Measurements from ENCODE around the gene SLC18A3. TPM values are rescaled to one million over a fixed set of nuclear protein-coding genes. Genes with fewer than 3 reads are reported as not detected.

SLC18A3 gene
- total RNA-seq, 1 donor from 2014 or later, result not detected

DNA sequence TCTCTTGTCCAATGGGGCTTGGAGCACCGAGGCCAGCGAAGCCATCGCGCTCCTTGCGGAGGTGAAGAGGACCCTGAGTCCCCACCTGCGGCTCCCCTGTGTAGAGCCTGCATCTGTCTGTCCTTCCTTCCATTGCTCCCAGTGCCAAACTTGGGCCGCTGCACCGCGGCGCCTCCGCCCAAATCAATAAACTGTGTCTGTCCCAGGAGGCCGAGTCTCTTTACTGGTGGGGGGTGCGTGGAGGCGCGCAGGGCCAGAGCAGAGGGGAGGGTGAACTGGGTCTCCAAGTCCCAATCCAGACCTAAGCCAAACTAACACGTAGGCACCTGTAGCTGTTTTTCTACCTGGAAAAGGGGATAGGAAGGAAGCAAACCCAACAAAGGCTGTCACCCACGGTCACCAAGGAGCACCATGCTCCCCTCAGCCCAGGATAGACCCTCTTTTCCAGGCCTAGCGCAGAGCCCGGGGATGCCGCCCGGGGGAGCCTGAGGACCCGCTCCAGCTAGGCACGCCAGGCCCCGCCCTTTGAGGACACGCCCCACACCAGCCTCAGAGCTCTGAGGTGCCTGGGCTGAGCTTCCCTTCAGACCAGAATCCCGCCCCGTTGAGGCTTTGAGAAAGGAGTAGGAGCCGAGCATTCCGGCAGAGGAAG, 2.5 kb downstream of the SLC18A3 start:
- DNase-seq, result no peak

DNA sequence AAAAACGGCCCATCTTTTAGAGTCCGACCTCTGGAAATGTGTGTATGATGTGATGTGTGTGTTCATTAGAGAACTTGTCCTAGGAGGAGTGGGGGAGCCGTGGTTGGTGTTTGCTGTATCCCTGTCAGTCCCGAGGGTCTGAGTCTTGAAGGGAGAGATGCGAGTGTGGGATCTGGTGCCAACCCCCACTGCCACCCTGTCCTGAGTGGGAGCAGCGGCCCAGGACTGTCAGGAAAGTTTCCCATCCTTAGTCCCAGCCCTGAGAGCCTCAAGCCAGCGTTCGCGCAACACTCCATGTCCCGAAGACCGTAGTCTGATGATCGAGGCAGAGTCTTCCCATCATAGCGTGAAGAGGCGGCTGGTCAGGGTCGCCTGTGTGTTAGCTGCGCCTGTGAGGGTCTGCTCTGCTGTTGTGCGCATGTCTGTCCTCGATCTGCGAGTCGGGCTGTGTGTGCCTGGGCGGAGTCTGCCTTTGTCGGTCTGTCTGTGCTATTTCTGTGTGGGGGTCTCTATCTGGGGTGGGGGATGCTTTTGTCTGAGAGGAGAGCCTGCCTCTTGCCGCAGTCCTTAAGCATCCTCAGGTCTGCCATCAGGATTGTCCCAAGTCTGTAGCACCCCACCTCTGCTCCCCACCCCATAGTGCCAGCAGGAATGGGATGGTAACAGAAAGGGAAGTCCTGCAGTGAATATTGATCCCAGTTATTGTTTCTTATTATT, 3.2 kb downstream of the SLC18A3 start:
- DNase-seq, result no peak

GRCh38 chr10:49613882-49614241, 3.8 kb downstream of the SLC18A3 start, which contains the start of gene CHAT:
Gene CHAT, plus strand, starts transcription at chr10:49614037. Its CDS starts 153 bp downstream, at chr10:49614190.
- DNase-seq, result no peak

GRCh38 chr10:49614242-49615198, 4.4 kb downstream of the SLC18A3 start:
- no peak for DNase-seq

DNA sequence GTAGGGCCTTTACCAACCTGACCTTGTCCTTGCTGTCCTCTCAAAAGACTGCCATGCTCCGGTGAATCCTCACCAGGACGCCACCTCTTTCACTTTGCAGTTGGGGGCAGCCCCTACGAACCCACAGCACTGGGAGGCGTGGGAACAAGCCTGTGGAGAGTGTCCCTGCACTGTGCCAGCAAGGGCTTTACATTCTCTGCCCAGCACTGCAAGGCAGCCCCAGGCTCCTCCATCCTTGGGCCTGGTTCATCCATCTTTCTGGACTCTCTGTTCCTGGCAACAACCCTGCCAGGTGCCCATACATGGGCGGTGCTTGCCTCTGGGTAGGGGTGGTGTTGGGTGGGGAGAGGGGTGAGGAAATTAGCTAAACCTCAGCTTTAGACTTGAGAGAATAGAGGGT, 5.1 kb downstream of the SLC18A3 start:
- no peak for DNase-seq

DNA sequence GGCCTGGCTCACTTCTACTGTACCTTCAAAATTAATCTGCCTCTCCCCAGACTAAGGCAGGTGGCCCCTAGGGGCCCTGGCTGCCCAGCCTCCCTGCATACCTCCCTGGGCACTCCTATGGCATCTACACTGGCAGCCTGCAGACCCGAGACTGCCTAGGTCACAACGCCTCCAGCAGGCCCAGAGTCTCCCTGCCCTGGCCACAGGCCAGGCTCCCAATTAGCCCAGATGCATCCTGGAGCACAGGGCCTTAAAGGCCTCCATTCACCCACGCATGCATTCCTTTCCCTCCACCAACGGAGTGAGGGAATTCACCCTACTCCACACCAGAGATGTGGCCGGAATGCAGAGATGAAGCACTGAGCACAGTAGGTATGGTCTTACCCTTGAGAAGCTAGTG, 5.6 kb downstream of the SLC18A3 start:
- no peak for DNase-seq

- DNase-seq, result no peak
These were observed 6.5 kb downstream of the SLC18A3 start for GRCh38 chr10:49616421-49617101.

DNA sequence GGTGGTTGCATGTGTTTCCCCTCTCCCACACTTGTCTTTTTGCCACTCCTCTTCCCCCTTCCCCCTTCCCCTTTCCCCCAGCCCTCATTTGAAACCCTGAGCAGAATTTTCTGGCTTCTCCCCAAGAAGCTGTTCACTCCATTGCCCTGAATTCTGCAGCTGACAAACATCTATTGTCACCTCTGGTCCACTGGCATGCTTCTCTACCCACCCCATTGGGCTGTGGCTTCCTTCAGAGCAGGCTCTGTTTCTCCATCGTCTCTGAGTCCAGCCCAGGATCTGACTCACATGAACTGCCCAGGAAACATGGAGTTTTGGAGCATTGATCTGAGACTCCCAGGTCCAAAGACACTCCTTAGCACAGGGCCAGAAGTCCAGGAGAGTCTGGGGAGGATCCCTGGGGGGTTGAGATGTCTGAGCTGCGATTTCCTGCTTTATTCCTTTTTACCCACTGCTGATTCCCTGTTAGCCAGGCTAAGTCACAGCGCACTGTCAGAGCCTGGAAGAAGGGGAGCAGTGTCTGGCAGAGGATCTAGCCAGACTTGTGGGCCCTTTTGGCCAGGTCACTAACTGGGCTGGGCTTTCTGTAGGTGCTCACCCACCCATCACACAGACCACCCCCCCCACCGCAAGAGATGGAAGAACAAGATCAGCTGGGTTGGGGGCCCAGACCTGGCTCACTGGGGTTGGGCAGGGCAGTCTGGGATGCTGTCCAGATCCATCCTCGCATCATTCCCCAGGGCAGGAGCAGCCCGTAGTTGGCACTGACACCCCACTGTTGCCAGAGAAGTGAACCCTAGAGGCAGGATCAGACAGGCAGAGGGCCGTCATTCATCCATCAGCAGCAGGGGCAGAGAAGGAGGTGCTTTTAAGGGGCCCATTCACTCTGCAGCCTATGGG, 7.3 kb downstream of the SLC18A3 start:
- no peak for DNase-seq

- DNase-seq, result no peak
These were observed 8.7 kb downstream of the SLC18A3 start for GRCh38 chr10:49618821-49619220.

DNA sequence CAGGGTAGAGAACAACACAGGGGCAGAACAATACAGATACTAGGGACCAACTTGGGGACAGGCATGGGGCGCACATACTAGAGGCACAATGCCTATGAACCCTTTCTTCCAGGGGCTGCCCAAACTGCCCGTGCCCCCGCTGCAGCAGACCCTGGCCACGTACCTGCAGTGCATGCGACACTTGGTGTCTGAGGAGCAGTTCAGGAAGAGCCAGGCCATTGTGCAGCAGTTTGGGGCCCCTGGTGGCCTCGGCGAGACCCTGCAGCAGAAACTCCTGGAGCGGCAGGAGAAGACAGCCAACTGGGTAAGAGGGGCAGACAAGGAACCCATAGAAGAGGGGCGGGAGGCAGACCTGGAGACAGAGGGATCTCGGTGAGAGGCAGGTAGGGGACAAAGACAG, 9.5 kb downstream of the SLC18A3 start:
- DNase-seq, result no peak

GRCh38 chr10:49620286-49620810, 10.2 kb downstream of the SLC18A3 start:
- DNase-seq, result no peak

DNA sequence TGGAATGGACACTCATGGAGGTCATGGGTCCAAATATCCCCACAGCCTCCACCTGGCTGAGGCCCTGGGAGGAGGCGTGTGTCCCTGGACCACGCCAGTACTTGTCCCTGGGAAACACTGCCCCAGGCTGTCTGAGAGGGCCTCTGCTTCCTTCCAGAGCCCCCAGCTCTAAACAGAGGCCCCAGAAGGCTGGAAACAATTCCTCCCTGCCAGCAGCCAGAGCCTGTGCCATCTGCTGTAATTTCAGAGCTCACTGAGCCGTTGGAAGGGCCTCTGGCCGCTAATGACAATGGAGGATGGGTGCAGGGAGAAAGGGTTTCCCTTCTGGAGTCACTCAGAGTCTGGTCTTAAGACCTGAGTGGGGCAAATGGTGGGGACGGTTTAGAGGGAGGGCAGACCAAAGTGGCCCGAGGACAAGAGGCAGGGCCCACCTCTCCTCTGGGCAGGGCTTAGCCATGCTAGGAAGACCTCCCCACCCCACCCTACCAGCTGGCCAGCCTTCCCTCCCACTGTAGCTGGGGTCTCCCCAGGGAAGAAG, 10.8 kb downstream of the SLC18A3 start:
- DNase-seq, result no peak

- DNase-seq, result no peak
These were observed 11.5 kb downstream of the SLC18A3 start for GRCh38 chr10:49621561-49621960.

DNA sequence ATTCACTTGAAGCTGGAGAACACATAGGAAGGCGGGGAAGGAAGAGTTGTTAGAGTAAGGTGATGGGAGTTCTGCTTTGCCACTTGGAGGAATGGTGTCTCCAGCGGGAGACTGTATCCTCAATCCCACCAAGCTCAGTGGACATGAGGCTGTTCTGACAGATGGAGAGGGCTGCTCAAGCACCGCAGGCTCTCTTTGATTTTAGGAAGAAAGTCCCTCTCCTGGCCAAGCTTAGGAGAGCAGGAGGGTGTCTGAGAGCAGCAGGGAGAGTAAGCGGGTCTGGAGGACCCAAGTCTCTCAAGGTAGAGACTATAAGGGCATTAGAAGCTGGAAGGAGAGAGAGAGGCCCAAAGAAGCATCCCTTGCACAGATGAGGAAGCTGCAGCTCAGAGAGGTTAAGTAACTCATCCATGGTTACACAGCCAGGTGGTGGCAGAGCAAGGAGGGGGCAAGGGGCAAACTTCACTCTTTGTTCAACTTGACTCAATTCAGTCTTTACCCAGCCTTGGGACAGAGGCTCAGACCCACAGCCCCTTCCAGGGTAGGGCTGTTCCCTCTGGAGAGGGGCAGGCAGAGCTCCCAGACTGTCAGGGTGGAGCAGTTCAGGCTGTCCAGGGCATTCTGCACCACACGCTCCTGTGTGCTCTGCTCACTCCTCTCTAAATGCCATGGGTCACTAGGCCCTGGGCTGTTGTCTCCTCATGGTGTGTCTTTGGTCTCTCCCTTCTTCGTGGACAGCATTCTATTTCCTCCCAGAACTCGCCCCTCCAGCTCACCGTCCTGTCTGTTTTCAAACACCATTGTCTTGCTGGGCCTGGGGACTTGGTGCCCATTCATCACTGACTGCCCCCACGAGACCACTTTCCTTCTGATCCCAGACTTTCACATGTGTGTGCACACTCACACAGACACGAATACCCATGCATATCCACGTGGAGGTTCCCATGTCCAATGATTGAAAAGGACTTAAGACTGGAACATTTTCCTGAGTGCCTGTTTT, 12.6 kb downstream of the SLC18A3 start:
- DNase-seq, result no peak

GRCh38 chr10:49624629-49625028, 14.5 kb downstream of the SLC18A3 start:
- DNase-seq, result no peak

DNA sequence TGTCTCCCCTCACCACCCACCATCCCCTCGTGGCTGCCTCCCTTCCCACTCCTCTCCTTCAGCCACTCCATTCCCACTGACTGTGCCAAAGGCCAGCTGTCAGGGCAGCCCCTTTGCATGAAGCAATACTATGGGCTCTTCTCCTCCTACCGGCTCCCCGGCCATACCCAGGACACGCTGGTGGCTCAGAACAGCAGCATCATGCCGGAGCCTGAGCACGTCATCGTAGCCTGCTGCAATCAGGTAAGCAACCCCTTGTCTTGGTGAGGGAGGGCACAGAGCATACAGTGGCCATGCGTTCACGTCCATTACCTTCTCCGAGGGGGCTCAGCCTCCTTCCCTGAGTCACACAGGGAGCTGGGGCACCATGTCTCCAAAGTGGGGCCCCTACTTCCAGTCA, 15.3 kb downstream of the SLC18A3 start:
- no peak for DNase-seq

DNA sequence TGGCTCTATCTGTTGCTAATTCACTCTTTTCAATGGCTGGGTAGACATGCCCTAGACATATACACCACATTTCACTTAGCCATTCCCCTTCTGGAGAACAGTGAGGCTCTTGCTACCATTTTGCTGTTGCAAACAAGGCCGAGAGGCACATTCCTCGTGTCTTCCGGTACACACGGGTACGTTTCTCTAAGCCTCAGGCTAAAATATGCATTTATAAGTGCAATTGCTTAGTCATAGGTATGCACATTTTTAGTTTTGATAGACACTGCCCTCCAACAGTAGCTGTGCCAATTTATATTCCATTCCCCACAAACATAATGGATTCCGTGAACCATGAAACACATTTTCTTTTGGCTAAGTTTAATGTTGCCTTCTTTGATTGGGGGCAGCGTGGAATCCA, 16.9 kb downstream of the SLC18A3 start:
- no peak for DNase-seq

DNA sequence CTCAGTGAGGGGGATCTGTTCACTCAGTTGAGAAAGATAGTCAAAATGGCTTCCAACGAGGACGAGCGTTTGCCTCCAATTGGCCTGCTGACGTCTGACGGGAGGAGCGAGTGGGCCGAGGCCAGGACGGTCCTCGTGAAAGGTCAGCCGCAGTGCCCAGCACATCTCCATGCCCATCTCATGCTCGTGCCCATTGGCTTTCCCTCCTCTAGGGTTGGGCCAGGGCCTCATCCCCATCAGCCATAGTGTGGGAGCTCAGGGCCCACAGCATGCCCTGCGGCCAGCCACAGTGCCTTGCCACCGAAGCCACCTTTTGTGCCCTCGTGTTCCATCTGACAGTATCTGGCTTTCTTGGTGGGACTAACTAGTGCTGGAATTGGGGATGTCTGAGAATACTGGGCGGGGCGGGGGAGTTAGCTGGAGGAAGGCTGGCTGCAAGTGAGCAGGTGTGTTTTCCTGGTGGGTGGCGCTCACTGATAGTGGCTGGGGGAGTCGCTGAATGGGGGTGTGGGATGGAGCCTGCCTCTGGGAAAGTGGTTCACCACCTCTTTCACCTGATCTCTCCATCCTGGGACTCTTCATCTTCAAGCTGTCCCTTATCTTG, 17.6 kb downstream of the SLC18A3 start:
- no peak for DNase-seq

DNA sequence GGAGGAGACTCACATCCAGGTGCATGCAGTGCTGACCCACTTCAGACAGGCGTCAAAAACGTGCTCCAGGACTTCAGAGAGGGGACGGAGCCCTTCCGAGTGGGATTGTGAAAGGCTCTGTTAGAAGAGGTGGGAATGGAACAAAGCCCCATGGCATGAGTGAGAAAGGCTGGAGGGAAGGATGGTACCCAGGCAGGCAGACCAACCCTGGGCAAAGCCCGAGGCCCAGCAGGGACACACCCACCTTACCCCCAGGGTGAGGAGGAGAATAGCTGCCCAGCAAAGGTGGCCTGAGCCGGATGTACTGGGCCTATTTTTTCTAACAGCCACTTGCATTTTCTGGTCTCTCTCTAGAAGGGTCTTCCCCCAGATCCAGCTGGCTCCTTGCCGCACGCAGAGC, 18.5 kb downstream of the SLC18A3 start:
- no peak for DNase-seq

All from dermis blood vessel endothelial cell (primary cell).